Endothelial cell of umbilical vein (primary cell): ENCODE results near the gene TCF23. TPM values are rescaled to one million over a fixed set of nuclear protein-coding genes. Genes with fewer than 3 reads are reported as not detected.

ENCODE experiments used
- BruUV-seq: library from RNA; stranded (reverse); fragments of 400-500 nt; replicated peaks from 2 replicates; lab custom pipeline; 2021; lab: Mats Ljungman, UMichigan
- CTCF ChIA-PET: fragments of 300-600, 350-600 bp; sonication (Branson Sonifier 250); formaldehyde crosslinking; loops from one replicate; lab custom pipeline; 2021; ENCODE audit warnings: antibody characterized with exemption, inconsistent platforms; lab: Charles Lee
- POLR2A ChIA-PET: fragments of 300-600, 350-600 bp; sonication (Branson Sonifier 250); formaldehyde crosslinking; loops from one replicate; lab custom pipeline; 2021; ENCODE audit warnings: antibody characterized with exemption, inconsistent platforms; lab: Charles Lee
- DNase-seq: peaks from one replicate; pipeline ENCODE4 v3.0.0-alpha.2; 2011; ENCODE audit warnings: low read depth, low spot score
- FAIRE-seq: peaks from 2 replicates; lab custom pipeline; 2011; peaks lifted over from hg19 to GRCh38; lab: Jason Lieb, UNC
- H2AFZ ChIP-seq: 2 replicates; pipeline ENCODE4 v1.6.0; 2012; ENCODE audit warnings: low read depth, low read length, control low read depth, inconsistent platforms
- H3K27ac ChIP-seq: 2 replicates; pipeline ENCODE4 v1.5.1; 2011; ENCODE audit warnings: low read depth, mild to moderate bottlenecking, control low read depth, low read length, moderate library complexity; ENCODE audit not compliant: insufficient read depth
- H3K27me3 ChIP-seq, 2 experiments: 2 replicates each; pipeline versions ENCODE4 v1.6.0 to v1.6.1; 2011; ENCODE audit warnings: low read length in 2 of 2, mixed read lengths in 1 of 2; ENCODE audit not compliant: control insufficient read depth in 2 of 2, insufficient read depth in 2 of 2
- H3K36me3 ChIP-seq, 2 experiments: 2 replicates in 1 of 2; 3 replicates in 1 of 2; pipeline ENCODE4 v1.5.1; 2011; ENCODE audit warnings: low read length in 2 of 2, mild to moderate bottlenecking in 1 of 2, moderate library complexity in 1 of 2; ENCODE audit not compliant: control insufficient read depth in 2 of 2, insufficient read depth in 2 of 2; ENCODE audit errors: extremely low read depth in 1 of 2
- H3K4me1 ChIP-seq: 3 replicates; pipeline ENCODE4 v1.5.1; 2011; ENCODE audit warnings: mild to moderate bottlenecking, low read length; ENCODE audit not compliant: control insufficient read depth, insufficient read depth; ENCODE audit errors: extremely low read depth
- H3K4me2 ChIP-seq: 2 replicates; pipeline ENCODE4 v1.6.1; 2011; ENCODE audit warnings: low read length, control low read depth, mixed read lengths; ENCODE audit not compliant: insufficient read depth
- H3K4me3 ChIP-seq, 3 experiments: fragments of 200-600 bp in 1 of 3; sonication (generic), shearing (Covaris generic) in 1 of 3; replicated peaks in 1 of 3; 2 replicates each; pipeline ENCODE4 v1.5.1; 2011 to 2016; ENCODE audit warnings: control low read depth in 3 of 3, low read length in 3 of 3, mild to moderate bottlenecking in 2 of 3, inconsistent platforms in 1 of 3, low read depth in 1 of 3, moderate library complexity in 1 of 3; ENCODE audit not compliant: insufficient read depth in 1 of 3
- H3K79me2 ChIP-seq: 2 replicates; pipeline ENCODE4 v1.6.0; 2012; ENCODE audit warnings: low read length, inconsistent platforms; ENCODE audit not compliant: control insufficient read depth, insufficient read depth
- H3K9ac ChIP-seq: replicated peaks from 2 replicates; pipeline ENCODE3; 2011; ENCODE audit warnings: low read length, control low read depth; ENCODE audit not compliant: insufficient read depth; ENCODE audit errors: extremely low read depth
- H3K9me1 ChIP-seq: replicated peaks from 3 replicates; pipeline ENCODE4 v1.6.0; 2011; ENCODE audit warnings: mild to moderate bottlenecking, low read length; ENCODE audit not compliant: control insufficient read depth, insufficient read depth; ENCODE audit errors: extremely low read depth
- H3K9me3 ChIP-seq: replicated peaks from 2 replicates; pipeline ENCODE4 v1.5.1; 2012; ENCODE audit warnings: low read length, inconsistent platforms; ENCODE audit not compliant: control insufficient read depth, insufficient read depth
- H4K20me1 ChIP-seq: replicated peaks from 2 replicates; pipeline ENCODE3; 2011; ENCODE audit warnings: mild to moderate bottlenecking, low read length; ENCODE audit not compliant: control insufficient read depth, insufficient read depth; ENCODE audit errors: extremely low read depth
- EZH2 ChIP-seq: IDR thresholded peaks from 2 replicates; pipeline ENCODE4 v1.6.1; 2012; ENCODE audit warnings: borderline replicate concordance, low read depth, mild to moderate bottlenecking, moderate library complexity, low read length, inconsistent platforms; ENCODE audit not compliant: severe bottlenecking
- GATA2 ChIP-seq: IDR thresholded peaks from 2 replicates; pipeline ENCODE4 v1.7.0; 2011; ENCODE audit warnings: low read depth, mild to moderate bottlenecking, moderate library complexity, mixed read lengths, low read length; ENCODE audit not compliant: insufficient read length, insufficient read depth
- JUN ChIP-seq: IDR thresholded peaks from 2 replicates; pipeline ENCODE4 v1.6.1; 2011; ENCODE audit warnings: borderline replicate concordance, low read depth; ENCODE audit not compliant: insufficient read length, insufficient read depth
- MAX ChIP-seq: IDR thresholded peaks from 2 replicates; pipeline ENCODE4 v1.6.1; 2011; ENCODE audit not compliant: insufficient read depth, insufficient read length
- POLR2A ChIP-seq: IDR thresholded peaks from 2 replicates; pipeline ENCODE4 v1.6.1; 2012; ENCODE audit warnings: low read depth, mild to moderate bottlenecking, control low read depth, low read length
- POLR2AphosphoS5 ChIP-seq: IDR thresholded peaks from 2 replicates; pipeline ENCODE4 v1.6.1; 2012; ENCODE audit warnings: low read depth, mild to moderate bottlenecking, control low read depth, low read length, moderate library complexity; ENCODE audit not compliant: insufficient read depth
- dilution Hi-C: fragments of 300-500 bp; cut with MboI; formaldehyde crosslinking; loops from one replicate; pipeline ENCODE4 v1.15.0; 2019; ENCODE audit warnings: low sequenced_read_pairs; ENCODE audit not compliant: extremely low pct_ligation_motif_present
- intact Hi-C: fragments of 100-400 bp; cut with micrococcal nuclease; formaldehyde crosslinking; loops from one replicate; pipeline ENCODE4 v1.10.0; 2022
- polyA plus RNA-seq, 4 experiments: library from polyadenylated mRNA; depleted of rRNA in 3 of 4; stranded (reverse) in 3 of 4; unstranded in 1 of 4; fragments of >200 nt; gene quantifications; 2 replicates each; pipeline versions ENCODE4 v1.2.1 to v1.2.3, GENCODE V29; 2011 to 2012; ENCODE audit warnings: missing spikeins in 1 of 4
- total RNA-seq: library from RNA; stranded (reverse); gene quantifications from 2 replicates; pipeline ENCODE4 v1.2.3, GENCODE V29; 2021

Gene TCF23
- total and polyA plus RNA-seq, 2 donors (not counting 3 experiments of a cell fraction or from before 2014, with no cell fraction given), result not detected

- Histone ChIP-seq H3K4me2 (no peak overlapping the region), H3K9me3 (no peaks in the 10 kb centered on the region), H4K20me1 (no peaks in the 10 kb centered on the region), H3K9me1 (no peaks in the 10 kb centered on the region), H3K36me3 (no peaks in the 10 kb centered on the region), H3K27ac (no peak overlapping the region), H3K27me3 (peaks cover 0 to 7% of the 10 kb centered on the region in 2 experiments), H3K4me3 (no peak overlapping the region), H3K9ac (no peak overlapping the region), H3K79me2 (peaks cover 12% of the 10 kb centered on the region), H2AFZ (no peak overlapping the region), H3K4me1 (peaks cover 7% of the 10 kb centered on the region)
- TF ChIP-seq GATA2 (no peak), POLR2AphosphoS5 (no peak), MAX (no peak), EZH2 (no peak), POLR2A (no peak), JUN (no peak)
- DNase-seq, result no peak
- intact Hi-C loops, result no loop called here
- dilution Hi-C loops, result no loop called here
- no TSS peak for BruUV-seq
- no peak for FAIRE-seq
- CTCF ChIA-PET, result no interaction called here
- POLR2A ChIA-PET, result no interaction called here
Measured at GRCh38 chr2:27138111-27138510, 10.7 kb upstream of the TCF23 start.

- peaks cover 3 to 14% of the 10 kb centered on the region in 2 experiments for H3K27me3 ChIP-seq
- BruUV-seq, result no TSS peak
- intact Hi-C loops, result no loop called here
- peaks cover under 1% of the 10 kb centered on the region for H3K79me2 ChIP-seq
- POLR2A ChIA-PET, result no interaction called here
- no peak for TF ChIP-seq MAX
- no peak for TF ChIP-seq GATA2
- TF ChIP-seq EZH2, result no peak
- TF ChIP-seq POLR2AphosphoS5, result no peak
- H3K9ac ChIP-seq, result no peak within 1 kb of the TSS
- H3K4me1 ChIP-seq, result no peaks in the 10 kb centered on the region
- H3K9me3 ChIP-seq, result no peaks in the 10 kb centered on the region
- no peak for FAIRE-seq
- CTCF ChIA-PET, result no interaction called here
- no peaks in the 10 kb centered on the region for H3K36me3 ChIP-seq
- no peak within 1 kb of the TSS for H2AFZ ChIP-seq
- no peak within 1 kb of the TSS for H3K27ac ChIP-seq
- dilution Hi-C loops, result no loop called here
- no peaks in the 10 kb centered on the region for H3K9me1 ChIP-seq
- no peak for DNase-seq
- H4K20me1 ChIP-seq, result no peaks in the 10 kb centered on the region
- no peak within 1 kb of the TSS for H3K4me2 ChIP-seq
- no peak within 1 kb of the TSS for H3K4me3 ChIP-seq
Measured at GRCh38 chr2:27139310-27139709, 9.5 kb upstream of the TCF23 start, which contains the start of gene PRR30. PRR30 (minus strand) TSS chr2:27139410; CDS start chr2:27138329, 1,081 bp downstream.
